ENCODE measurements around the gene THOP1. TPM values are rescaled to one million over a fixed set of nuclear protein-coding genes. Genes with fewer than 3 reads are reported as not detected.

THOP1 gene
- total RNA-seq, 1 donor from 2014 or later, result 50.3 TPM

GRCh38 chr19:2762783-2763496 is 22.4 kb upstream of the THOP1 start:
- ATAC-seq, result no peak

- no peak for ATAC-seq
These were observed 21.6 kb upstream of the THOP1 start for GRCh38 chr19:2763687-2764086.

GRCh38 chr19:2764945-2765344 is 20.4 kb upstream of the THOP1 start:
- no peak for ATAC-seq

DNA sequence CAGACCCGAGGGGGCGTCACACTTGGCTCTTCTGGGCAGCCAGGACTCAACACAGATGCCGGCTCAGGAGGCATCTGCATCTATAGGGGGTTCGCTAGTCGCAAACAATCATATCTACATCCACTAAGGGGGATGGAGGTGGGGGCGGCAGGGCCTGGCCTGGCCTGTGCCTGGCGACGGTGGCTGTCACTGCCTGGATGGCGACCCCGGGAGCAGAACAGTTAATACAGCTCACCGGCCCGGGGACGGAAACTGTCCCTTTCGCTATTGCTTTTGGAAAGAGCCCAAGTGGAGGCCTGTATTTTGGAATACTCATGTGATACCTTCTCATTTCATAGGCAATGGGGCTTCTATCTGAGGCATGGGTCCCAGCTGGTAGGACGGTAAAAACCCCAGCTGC is 19.9 kb upstream of the THOP1 start:
- no peak for ATAC-seq

- ATAC-seq, result no peak
These were observed 18.5 kb upstream of the THOP1 start for GRCh38 chr19:2766594-2767372.

- peak; percentile 3 for ATAC-seq
These were observed 17.6 kb upstream of the THOP1 start for GRCh38 chr19:2767688-2768087.

DNA sequence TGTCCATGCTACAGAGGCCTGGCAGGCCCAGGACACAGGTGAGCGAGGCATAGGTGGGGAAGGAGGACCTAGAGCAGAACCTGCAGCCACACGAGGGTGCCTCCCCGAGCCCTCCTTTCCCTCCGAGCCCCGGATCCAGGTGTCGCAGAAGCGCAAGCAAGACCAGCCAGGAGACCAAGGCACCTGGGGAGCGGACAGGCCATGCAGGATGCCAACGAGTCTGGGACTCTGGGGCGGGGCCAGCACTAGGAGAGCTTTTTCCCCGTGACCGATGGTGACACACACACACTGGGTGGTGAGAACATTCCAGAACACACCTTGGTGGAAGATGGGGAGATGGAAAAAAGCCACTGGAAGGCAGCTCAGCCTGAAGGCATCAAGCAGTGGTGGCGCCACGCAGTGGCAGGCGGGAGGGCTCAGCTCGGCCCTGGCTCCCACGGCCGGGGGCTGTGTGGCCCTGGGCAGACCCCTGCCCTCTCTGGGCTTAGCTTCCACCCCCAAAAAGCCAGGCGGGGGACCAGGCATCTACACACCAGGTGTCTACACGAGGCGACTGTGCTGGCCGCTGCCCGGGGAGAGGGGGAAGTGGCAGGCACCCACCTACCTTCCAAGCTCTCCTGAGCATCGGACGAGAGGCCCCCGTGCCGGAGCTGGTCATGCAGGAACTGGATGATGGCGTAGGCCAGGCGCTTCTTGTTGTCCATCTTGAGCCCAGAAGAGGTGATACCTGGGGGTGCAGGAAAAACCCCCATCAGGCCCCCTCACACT is 16.8 kb upstream of the THOP1 start:
- peak; percentile 65 for ATAC-seq

DNA sequence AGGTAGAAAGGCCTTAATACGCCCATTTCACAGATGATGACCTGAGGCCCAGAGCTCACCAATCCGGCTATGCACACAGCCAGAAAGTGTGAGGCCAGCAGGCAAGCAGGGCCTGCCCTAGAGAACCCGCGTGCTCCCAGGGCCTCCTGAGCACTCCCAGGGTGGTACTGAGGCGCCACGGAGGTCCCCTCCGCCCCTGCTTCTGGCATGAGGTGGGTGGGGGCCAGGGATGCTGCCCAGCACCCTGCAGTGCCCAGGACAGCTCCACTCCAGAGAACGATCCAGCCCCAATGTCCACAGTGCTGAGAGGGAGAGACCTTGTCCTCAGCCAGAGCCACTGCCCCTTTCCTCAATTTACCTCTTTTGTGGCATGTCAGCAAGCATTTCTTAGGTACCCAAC is 16.1 kb upstream of the THOP1 start:
- ATAC-seq, result no peak

DNA sequence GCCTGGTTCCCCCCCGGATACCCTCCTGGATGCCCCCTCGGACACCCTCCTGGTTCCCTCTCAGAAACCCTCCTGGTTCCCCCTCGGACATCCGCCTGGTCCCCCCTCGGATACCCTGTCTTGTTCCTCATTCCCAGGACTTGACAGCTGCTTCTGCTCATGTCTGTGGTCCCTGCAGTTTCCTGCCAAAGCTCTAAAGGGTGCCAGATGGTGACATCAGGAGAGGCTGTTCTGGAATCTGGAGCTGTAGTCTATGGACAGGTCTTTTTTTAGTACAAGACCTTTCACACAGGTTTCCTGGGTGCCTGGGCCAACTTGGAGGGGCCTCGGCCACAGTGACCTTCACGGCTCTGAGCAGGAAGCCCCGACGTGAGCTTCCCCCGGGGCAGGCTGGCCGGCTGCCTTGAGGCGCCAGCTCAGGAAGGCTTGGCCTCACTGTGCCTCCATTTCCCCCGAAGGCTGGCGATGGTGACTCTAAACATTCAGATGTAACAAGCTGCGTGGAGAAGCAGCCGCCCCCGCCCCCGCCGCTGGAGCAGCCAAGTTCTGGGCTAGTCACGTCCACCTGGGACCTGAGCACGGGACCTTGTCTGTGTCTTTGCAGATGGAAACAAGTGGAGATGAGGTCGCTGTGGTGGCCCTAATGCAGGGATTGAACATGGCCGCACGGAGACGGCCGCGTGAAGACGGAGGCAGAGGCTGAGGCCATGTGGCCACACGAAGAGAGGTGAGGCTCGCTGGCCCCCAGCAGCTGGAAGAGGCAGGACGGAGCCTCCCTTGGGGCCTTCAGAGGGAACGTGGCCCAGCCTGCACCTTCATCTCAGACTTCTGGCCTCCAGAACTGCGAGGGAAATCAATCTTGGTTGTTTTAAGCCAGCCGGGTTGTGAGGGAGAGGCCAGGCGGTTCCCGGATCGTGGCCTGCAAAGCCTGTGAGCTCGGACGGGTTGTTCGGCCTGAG is 15.0 kb upstream of the THOP1 start:
- no peak for ATAC-seq

DNA sequence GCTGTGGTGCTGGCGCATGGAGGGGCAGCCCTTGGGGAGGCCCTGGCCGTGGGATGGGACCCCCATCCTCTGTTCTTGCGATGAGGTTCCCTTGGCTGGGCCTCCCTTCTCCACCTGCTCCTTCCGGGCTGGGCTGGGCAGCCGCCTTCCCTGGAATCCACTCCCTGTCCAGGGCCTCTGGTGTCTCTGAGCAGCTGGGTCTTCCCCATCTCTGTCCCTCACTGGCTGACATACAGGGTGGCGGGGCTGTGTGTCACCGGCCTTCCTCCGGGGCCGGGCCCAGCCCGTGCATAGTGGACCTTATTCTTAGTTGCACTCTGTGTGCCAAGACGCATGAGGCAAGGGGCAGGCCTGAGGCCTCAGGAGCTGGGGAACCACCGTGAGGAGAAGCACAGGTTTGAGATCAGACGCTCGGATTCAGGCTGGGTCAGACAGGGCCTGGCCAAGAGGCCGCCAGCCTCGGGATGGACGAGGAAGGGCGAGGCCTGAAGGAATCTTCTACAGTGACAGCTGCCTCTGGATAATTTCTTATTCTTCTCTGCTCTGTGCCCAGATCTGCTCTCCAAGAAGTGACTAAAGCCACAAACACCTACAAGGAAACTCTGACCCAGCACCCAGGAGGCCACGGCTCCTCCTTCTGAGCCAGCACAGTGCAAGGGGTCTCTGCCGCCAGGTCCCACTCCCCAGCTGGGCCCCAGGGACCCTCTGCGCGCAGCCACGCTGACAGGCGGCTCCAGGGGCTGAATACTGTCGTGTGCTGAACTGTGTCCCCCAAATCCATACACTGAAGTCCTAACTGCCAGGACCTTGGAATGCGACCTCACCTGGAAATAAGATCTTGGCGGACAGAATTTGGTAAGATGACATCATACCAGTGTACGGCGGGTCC is 13.3 kb upstream of the THOP1 start:
- ATAC-seq, result peak; percentile 3

GRCh38 chr19:2774083-2774679 is 11.1 kb upstream of the THOP1 start:
- no peak for ATAC-seq

DNA sequence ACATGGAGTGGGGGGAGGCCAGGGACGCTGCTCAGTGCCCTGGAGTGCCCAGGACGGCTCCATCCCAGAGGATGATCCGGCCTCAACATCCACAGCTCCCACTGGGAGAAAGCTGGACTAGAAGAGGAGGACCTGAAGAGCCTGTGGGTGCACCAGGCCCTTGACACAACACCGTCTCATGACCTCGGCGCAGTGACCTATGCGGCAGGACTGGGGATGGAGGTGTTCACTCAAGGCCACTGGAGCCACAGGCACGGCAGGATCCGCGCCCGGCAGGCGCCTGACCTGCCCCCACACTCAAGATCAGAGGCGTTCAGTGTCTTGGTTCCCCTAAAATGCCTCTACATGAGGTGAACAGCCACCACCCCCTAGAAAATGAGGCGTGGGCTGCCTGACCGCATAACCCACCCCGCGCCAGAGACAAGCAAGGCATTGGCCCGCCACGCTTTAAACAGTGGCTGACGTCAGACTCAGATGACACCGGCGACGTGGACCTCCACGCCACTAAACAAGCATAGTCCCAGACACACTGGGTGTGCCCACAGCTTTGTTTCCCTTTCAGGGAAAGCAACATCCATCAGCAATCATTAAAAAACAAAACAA is 10.2 kb upstream of the THOP1 start:
- ATAC-seq, result no peak

DNA sequence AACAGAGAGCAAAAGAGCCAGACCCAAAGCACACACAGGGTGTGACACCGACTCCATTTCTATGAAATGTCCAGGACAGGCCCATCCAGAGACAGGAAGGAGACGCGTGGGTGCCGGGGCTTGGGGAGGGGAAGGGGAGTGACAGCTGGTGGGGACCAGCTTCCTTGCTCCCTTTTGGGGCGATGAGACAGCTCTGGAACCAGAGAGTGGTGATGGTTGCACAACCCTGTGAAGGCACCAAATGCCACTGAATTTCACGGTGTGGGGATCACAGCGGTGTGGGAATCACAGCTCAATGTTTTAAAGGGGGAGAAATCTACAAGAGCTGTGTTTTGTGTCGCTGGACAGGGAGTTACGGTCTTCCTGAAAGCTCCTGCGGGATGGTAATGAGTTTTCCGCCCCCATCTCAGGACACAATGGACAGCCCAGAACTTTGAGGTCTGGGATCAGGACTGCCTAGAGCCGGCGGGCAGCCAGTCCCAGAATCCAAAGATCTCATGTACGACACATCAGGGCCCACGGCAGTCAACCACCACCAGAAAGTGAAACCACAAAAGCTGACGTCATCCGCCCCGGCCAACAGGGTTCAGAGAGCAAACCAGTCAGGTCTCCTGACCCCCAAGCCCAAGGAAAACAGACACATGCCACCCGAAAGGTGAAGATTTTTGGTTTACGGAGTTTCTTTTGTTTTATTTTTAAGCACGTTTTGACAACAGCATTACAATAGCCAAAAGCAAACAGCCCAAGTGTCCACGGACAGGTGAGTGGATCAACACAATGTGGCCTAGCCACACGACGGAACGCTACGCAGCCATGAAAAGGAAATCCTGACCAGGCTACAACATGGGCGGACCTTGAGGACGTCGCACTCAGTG is 9.5 kb upstream of the THOP1 start:
- ATAC-seq, result no peak

GRCh38 chr19:2777952-2778683 is 7.2 kb upstream of the THOP1 start:
- ATAC-seq, result no peak

DNA sequence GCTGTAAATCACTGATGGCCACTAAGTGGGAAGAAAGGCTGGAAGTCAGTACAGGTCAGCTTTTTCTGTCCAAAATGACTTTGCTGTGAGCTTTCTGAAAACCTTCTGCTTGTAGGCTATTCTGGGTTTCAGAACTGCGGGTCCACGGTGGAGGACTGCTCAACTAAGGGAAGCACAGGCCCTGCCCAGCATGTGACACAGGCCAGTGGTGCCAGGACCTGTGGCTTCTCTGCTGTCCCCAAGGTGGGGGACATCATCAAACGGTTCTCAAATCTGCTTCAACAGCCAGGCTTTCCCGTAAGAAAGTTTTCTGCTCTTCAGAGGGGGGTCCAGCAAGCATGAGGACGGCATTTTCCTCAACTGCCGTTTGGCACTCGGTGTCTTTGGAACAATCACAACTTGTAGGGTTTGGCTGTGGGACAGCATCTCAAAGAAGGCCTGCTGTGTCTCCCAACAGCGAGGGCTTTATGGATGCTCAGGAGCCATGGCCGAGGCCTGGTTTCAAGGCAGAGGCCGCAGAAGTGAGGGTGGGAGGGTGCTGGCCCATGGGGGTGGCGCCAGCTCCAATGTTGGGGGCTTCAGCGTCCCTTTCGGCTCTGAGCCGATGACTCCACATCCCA is 6.1 kb upstream of the THOP1 start:
- ATAC-seq, result no peak

DNA sequence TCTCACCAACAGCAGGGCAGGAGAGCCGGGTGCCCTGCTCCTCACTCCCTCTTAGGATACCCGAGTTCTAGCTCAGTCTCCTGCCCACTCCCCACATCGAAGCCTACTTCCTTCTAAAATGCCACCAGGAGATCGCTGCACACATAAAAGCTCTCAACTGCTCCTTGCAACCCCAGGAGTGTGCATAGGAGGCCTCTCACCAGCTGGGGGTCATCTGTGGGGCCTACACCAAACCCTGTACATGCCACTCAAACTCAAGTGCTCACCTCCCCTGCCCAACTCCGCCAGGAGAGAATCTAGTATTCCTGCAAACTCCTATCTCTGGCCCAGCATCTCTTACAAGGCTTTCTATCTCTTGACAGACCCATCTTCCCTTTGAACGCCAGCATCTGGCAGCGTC is 5.0 kb upstream of the THOP1 start:
- no peak for ATAC-seq

DNA sequence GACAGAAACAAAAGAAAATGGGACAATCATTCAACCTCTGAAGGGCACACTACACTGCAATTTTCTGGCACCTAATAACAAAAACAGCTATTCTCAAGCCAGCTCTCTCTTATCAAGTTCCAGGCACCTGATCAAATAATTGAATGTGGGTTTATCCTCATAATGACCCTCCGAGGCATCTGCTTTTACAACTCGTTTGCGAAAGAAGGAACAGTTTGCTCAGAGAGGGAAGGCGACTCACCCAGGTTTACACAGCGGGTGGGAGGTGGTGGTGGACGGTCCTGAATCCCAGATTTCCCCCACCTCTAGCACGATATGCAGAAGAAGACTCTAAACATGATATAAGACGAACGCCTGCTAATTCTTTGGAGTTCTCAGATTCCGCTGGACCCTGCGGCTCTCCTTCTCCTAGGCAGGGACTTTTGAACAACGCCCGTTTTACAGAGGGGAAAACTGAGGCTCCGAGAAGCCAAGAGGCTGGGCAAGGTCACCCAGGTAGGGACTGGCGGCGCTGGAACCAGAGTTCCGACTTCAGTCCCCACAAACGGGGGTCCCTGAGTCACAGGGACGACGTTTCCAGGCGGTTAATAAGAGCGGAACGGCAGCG is 2.9 kb upstream of the THOP1 start:
- no peak for ATAC-seq
